Upper lobe of left lung (tissue), 4 donors: Measurements from ENCODE around the gene IZUMO1.

Experiments
- EP300 ChIP-seq, 4 donors: sonication (generic); formaldehyde crosslinking; IDR thresholded peaks; one replicate each; pipeline ENCODE4 v1.5.1; 2017; ENCODE audit warnings: antibody characterized with exemption in 4 of 4, control low read depth in 2 of 4
- POLR2A ChIP-seq, 4 donors: fragments of 450-650 bp; IDR thresholded peaks; one replicate each; pipeline ENCODE4 v1.5.1; 2016 to 2017; ENCODE audit warnings: antibody characterized with exemption in 4 of 4, mild to moderate bottlenecking in 2 of 4
- POLR2AphosphoS5 ChIP-seq, 2 donors: sonication (generic); formaldehyde crosslinking; IDR thresholded peaks; one replicate each; pipeline ENCODE4 v1.5.1; 2017; ENCODE audit warnings: antibody characterized with exemption in 2 of 2
- TF ChIP-seq, protein P1 (sequence below), 6 experiments: fragments of 450-650 bp in 4 of 6; fragments of 200-600 bp in 2 of 6; sonication (generic) in 2 of 6; IDR thresholded peaks; one replicate each; pipeline ENCODE4 v1.5.1; 2016 to 2019; ENCODE audit warnings: antibody characterized with exemption in 6 of 6

- no peak for TF ChIP-seq POLR2AphosphoS5 (IDR thresholded peaks at IDR 0.05)
- TF ChIP-seq, protein P1, sequence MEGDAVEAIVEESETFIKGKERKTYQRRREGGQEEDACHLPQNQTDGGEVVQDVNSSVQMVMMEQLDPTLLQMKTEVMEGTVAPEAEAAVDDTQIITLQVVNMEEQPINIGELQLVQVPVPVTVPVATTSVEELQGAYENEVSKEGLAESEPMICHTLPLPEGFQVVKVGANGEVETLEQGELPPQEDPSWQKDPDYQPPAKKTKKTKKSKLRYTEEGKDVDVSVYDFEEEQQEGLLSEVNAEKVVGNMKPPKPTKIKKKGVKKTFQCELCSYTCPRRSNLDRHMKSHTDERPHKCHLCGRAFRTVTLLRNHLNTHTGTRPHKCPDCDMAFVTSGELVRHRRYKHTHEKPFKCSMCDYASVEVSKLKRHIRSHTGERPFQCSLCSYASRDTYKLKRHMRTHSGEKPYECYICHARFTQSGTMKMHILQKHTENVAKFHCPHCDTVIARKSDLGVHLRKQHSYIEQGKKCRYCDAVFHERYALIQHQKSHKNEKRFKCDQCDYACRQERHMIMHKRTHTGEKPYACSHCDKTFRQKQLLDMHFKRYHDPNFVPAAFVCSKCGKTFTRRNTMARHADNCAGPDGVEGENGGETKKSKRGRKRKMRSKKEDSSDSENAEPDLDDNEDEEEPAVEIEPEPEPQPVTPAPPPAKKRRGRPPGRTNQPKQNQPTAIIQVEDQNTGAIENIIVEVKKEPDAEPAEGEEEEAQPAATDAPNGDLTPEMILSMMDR (IDR thresholded peaks at IDR 0.05): no peak
- TF ChIP-seq POLR2A (IDR thresholded peaks at IDR 0.05): no peak
- no peak for TF ChIP-seq EP300 (IDR thresholded peaks at IDR 0.05)
These were observed 27.9 kb downstream of the IZUMO1 start for GRCh38 chr19:48718711-48719231.
